SK-N-MC (cell line): Measurements from ENCODE around the gene BEAN1.

Experiments used
- EZH2 ChIP-seq: fragments of 200-600 bp; sonication (generic); IDR thresholded peaks from one replicate; pipeline ENCODE4 v1.6.1; 2017; ENCODE audit warnings: antibody characterized with exemption
- POLR2AphosphoS5 ChIP-seq: IDR thresholded peaks from 2 replicates; pipeline ENCODE4 v1.6.1; 2012; ENCODE audit warnings: mild to moderate bottlenecking, low read depth, low read length, borderline replicate concordance

GRCh38 chr16:66427871-66428681, 981 bp downstream of the BEAN1 start:
- no peak for TF ChIP-seq POLR2AphosphoS5
- no peak for TF ChIP-seq EZH2
